HG03565 (cell line): ENCODE data around the gene PHF23.

Source experiments
- ATAC-seq: cut with Tn5 transposase; IDR thresholded peaks from one replicate; pipeline ENCODE4 v1.9.1; 2021; ENCODE audit warnings: mild to moderate bottlenecking, moderate library complexity; ENCODE audit not compliant: unreplicated experiment

Gene PHF23

DNA sequence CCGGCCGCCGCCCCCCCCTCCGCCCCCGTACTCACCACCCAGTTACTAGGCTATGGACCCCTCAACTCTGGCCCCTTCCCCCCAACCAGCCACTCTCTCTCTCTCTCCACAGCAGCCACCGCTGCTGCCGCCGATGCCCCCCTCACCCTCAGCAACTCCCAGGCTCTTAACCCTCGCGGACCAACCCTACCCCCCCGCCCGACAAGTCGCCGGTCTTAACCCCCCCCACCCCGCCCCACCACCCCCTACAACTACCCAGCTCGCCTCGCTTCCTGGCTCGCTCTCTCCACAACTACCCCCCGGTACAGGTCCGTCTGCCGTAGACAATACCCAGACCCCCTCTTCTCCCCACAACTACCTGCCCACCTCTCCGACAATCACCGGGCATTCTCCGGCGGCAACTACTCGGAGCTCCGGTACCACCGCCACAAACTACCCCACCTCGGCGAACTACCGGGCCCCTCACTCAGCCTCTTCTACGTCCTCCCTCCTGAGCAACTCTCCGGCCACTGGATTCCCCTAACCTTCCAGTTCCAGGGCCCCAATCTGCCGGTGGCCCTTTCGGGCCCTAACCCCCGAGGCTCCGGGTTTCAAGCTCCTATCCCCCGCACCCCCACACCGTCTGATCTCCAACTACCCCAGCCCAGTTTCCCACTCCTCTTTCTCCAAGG, 702 bp downstream of the PHF23 start:
- ATAC-seq = no peak

GRCh38 chr17:7237761-7238419, 1.4 kb downstream of the PHF23 start:
- no peak for ATAC-seq

DNA sequence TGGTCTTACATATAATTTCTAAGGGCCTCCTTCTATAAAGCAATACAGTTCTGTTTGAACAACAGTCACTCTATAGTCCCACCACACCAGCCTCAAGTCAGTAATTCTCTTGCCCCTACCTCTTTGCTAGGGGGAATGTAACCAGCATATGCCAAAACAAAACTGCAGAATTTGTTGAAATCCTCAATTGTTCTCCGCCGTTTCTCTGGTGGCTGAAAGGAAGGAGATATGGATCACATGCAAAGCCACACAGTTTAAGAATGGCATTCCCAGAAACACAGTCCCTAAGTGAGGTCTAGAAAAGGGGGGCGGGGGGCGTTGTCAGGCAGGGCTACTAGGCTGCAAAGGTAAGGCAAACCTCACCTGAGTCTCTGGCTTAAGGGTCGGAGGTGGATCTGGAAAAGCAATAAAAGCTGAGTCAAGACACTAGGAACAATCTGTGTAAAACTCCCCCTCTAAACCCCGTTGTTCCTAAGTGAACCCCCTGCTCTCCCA, 1.9 kb downstream of the PHF23 start:
- no peak for ATAC-seq

- ATAC-seq = no peak
Observed at GRCh38 chr17:7236808-7237207, 2.4 kb downstream of the PHF23 start.

DNA sequence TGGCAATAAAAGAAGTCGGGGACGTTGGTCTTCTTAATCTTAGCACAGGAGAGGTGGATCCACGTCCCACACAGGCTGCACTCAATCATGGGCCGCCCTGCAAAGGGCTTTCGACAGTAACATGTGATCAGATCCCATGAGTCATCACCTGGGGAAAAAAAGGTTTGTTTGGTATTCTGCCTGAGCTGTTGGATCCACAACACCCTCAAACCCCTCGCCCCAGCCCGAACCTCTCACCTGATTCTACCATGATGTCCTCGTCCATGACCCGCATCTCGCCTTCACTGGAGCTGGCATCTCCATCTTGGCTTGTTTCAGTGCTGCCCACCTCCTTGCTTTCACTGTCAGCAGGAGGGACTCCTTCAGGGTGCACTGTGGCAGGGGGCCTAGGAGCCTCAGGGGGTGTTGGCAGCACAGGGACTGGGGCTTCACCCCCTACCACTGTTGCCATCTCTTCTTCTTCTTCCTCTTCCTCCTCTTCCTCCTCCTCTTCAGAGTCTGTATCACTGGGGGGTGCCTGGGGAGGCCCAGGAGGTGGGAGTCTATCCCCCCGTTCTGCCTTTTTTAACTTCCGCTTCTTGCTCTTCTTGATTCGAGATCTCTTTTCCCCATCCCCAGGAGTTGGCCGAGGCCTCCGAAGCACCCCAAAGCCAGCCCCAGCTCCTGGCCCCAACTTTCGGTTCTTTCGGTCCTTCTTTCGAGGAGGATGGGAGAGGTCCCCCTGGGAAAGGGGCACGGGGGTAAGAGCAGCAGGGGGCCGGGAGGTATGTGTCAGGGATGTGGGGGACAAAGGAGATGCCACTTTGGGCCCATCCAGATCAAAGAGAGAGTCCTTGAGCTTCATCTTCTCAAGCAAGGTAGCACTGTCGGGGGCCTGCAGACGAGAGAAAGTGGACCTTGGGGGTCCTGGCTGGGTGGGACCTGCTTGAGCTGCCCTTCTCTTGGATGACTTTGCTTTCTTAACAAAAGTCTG, 3.3 kb downstream of the PHF23 start:
- ATAC-seq = no peak

GRCh38 chr17:7234083-7234951, 4.9 kb downstream of the PHF23 start, which contains the start of gene DVL2:
TSS of gene DVL2 (minus strand) at chr17:7234517. CDS start at chr17:7234262, 255 bp downstream.
- peak; percentile 47 for ATAC-seq

GRCh38 chr17:7233701-7234082, 5.6 kb downstream of the PHF23 start:
- ATAC-seq = no peak

DNA sequence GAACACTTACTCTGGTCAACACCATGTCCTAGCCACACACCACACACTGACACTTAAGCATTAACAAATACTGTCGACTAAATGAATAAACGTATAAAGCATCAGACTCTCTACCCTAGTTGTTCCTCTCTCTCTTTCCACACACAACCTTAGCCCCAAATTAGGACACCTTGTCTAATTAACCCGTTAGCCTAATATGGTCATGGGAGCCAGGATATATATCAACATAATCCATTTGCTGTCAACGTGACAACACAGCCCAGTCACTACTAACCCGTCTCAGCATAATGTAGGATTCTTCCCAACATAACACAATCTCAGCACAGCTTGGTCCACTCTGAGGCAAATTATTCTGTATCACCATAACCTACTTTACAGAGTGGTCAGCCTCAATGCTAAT, 7.1 kb downstream of the PHF23 start:
- no peak for ATAC-seq

DNA sequence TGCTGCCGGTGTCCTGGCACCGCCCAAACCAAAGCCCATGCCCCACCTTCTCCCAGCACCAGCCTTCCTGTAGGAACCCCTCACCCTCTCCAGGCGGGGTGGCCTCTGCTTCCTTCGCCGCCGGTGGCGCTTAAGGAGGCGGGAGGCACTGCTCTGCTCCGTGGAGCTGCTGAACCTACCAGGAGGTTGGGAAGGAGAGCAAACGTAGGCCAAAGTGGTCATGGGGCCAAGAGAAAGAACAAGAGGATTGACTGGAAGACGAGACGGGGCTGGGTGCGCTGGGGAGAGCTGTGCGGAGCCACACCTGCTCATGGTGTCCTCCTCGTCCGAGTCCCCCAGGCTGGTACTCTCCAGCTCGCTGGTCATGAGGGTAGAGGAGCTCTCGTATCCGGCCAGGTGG, 9.8 kb downstream of the PHF23 start:
- ATAC-seq = no peak

DNA sequence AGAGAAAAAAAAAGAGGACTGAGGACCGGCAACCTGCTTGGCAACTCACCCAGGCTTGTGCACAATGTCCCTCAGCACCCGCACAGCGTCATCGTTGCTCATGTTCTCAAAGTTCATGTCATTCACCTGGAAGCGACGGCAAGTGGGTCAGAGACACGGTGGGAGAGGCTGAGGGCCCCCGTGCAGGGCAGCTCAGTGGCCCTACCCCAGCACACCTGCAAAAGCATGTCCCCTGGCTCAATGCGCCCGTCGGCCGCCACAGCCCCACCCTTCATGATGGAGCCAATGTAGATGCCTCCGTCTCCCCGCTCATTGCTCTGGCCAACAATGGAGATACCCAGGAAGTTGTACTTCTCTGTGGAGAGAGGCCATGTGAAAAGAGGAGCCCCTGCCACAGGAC, 10.3 kb downstream of the PHF23 start:
- no peak for ATAC-seq

GRCh38 chr17:7226721-7227710, 12.2 kb downstream of the PHF23 start:
- ATAC-seq = no peak

DNA sequence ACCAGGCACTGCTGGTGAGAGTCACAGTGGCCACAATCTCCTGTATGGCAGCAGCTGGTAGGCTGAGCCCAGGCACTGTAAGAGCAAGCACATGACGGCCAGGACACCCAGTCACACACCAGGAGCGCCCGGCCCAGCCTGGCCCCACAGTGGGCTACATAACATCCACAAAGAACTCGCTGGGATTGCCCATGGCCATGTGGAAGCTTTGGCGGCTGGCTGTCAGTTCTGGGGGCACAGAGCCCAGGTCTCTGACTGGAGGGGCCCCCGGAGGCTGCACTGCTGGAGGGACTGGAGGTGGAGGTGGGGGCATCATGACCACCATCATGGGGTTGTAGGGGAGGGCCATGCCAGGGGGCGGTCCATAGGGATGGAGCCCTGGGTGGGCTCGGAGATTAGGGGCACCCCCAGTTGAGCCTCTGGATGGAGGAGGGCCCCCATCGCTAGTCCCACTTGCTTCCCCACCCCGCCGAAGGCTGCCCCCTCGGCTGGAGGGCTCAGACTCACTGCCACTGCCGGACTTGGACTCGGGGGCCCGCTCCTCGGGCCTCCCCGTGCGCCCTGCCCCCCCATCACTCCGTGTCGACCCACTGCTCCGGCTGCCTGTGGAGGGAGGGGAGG, 13.4 kb downstream of the PHF23 start:
- ATAC-seq = no peak

DNA sequence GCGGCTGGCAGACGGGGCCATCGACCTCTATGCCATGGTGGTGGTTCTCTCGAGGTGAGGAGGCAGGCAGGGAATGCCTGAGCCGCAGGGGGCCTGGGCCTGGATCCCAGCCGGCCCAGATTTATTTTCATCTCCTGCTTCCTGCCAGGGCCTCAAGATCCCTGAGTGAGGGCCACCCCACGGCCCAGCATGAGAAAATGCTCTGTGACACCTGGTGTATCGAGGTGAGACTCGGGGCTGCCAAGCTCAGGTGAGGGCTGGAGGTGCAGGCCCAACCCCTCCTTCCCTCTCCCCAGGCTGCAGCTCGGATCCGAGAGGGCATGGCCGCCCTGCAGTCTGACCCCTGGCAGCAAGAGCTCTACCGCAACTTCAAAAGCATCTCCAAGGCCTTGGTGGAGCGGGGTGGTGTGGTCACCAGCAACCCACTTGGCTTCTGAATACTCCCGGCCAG, 14.6 kb downstream of the PHF23 start:
- no peak for ATAC-seq

DNA sequence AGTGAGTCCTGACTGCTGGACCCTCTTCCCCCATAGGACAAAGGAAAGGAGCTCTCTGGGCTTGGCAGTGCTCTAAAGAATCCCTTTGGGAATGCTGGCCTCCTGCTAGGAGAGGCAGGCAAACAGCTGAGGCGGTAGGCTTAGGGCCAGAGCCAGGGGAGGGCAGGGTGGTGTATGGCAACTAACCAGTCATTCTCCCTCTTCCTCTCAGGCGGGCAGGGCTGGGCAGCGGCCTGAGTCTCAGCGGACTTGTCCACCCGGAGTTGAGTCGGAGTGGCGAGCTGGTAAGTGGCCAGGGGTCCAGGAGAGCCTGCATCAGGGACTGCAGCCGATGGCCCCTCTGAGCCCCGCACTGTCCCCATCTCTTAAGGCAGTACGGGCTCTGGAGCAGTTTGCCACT, 15.1 kb downstream of the PHF23 start:
- no peak for ATAC-seq

GRCh38 chr17:7223375-7223774, 15.9 kb downstream of the PHF23 start:
- ATAC-seq = no peak

DNA sequence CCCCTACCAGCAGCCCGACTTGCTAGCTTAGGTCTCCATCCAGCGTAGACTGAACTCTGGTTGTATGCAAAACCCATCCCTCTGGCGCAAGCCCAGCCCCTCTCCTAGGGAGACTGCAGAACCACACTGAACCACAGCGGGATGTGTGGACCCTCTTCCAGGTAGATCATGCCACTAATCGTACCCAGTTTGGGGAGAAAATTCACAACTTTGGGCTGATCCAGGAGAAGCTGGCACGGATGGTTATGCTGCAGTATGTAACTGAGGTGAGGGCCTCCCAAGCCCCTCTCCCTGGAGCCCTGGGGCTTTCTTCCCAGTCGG, 16.3 kb downstream of the PHF23 start:
- no peak for ATAC-seq

DNA sequence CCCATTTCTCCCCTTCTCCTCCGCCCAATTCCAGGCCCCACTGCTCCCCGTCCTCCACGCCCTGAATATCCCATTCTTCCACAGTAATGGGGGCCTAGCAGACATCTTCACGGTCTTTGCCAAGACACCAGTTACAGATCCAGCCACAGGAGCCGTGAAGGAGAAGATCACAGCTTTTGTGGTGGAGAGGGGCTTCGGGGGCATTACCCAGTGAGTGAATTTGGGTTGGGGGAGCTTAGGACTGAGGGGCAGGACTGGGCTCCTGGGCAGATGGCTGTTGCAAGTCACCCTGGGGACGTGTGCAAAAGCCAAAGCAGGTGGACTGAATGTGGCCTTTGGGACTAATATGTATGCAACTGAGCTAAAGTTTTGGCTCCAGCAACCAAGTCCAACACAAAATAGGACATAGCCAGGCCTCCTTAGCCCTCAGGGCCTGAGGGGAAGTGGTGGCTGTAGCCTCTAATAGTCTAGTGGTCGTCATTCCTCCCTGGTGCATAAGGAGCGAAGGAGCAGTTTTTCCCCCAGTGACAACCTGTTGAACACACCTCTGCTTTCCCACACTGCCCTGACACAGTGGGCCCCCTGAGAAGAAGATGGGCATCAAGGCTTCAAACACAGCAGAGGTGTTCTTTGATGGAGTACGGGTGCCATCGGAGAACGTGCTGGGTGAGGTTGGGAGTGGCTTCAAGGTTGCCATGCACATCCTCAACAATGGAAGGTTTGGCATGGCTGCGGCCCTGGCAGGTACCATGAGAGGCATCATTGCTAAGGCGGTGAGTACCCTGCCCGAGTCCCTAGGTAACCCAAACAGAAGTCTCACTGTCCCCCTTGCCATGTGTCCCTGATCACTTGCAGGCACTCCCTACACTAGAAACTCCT, 16.9 kb downstream of the PHF23 start:
- no peak for ATAC-seq
